Measurements from ENCODE around the gene GPS1.

- TF ChIP-seq, protein P1, sequence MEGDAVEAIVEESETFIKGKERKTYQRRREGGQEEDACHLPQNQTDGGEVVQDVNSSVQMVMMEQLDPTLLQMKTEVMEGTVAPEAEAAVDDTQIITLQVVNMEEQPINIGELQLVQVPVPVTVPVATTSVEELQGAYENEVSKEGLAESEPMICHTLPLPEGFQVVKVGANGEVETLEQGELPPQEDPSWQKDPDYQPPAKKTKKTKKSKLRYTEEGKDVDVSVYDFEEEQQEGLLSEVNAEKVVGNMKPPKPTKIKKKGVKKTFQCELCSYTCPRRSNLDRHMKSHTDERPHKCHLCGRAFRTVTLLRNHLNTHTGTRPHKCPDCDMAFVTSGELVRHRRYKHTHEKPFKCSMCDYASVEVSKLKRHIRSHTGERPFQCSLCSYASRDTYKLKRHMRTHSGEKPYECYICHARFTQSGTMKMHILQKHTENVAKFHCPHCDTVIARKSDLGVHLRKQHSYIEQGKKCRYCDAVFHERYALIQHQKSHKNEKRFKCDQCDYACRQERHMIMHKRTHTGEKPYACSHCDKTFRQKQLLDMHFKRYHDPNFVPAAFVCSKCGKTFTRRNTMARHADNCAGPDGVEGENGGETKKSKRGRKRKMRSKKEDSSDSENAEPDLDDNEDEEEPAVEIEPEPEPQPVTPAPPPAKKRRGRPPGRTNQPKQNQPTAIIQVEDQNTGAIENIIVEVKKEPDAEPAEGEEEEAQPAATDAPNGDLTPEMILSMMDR (IDR thresholded peaks at IDR 0.05; ENCODE audit: low read depth, low read length), result no peak
- no peak for TF ChIP-seq EZH2phosphoT487 (IDR thresholded peaks at IDR 0.05; ENCODE audit: low read depth)
Measured at GRCh38 chr17:82005701-82006348, 45.9 kb upstream of the GPS1 start.
